NCI-H1105 (cell line): Measurements from ENCODE around the gene LCE1C.

Experiments
- DNase-seq: peaks from one replicate; lab custom pipeline; 2025; lab: John Stamatoyannopoulos, UW

The LCE1C gene, protein sequence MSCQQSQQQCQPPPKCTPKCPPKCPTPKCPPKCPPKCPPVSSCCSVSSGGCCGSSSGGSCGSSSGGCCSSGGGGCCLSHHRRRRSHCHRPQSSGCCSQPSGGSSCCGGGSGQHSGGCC

DNA sequence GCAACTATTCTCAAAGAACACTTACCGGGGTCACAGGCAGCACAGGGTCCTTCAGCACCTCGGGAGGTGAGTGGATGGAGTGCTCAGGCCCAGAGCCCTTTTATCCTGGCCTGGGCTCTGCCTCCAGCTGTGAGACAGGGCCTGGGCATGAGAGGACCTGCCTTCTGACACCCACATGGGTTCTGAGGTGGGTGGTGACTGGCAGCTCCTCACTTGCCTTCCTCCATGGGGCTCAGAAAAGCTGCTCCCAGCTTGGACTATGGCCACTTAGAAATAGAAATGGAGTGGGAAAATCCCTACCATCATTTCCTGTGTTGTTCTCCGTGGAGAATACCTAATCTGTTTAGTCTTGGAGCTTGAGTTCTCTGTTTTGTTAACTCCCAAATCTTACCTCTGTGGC is at the start of gene LCE1C:
LCE1C (minus strand) TSS at position 76 of the 400 bp plus-strand sequence. CDS start 1,173 bp downstream, outside the sequence.
- DNase-seq: no peak

DNA sequence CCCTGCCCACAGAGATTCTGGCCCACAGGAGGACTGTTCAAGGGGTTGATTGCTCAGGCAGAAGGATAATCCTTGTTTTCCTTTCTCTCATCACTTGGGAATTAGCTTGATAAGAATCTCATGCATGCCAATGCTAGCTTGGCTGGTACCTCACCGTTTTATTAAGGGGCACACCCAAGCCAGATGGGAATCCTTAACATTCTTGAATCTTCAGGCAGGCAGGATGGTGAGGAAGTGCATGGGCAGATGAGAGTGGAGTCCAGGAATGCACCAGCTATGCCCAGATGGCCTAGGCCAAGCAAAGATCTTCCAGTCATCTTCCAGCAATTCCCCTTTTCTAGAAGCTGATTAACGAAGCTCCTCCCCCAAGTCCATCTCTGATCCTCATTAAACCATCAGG is 49.2 kb upstream of the LCE1C start:
- no peak for DNase-seq

DNA sequence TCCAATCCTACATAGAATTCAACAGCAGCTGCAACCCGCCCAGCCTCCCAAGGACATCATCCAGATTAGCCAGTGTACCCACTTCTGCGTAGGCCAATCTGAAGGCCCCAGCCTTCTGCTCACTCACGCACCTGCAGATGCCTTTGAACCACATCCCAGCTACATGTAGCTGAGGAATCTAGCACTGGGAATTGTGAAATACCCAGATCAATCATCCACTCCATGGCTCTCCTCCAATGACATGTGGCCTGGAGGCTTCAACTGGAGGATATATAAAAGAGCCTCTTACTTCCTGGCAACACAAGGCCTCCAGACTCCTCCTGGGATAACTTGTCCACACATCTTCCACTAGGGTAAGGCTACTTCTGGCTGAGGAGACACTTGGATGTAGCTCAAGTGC is 36.1 kb upstream of the LCE1C start, which contains the start of gene LCE6A:
LCE6A (plus strand) TSS at position 301 of the 400 bp plus-strand sequence. CDS start 665 bp downstream, outside the sequence.
- no peak for DNase-seq

DNA sequence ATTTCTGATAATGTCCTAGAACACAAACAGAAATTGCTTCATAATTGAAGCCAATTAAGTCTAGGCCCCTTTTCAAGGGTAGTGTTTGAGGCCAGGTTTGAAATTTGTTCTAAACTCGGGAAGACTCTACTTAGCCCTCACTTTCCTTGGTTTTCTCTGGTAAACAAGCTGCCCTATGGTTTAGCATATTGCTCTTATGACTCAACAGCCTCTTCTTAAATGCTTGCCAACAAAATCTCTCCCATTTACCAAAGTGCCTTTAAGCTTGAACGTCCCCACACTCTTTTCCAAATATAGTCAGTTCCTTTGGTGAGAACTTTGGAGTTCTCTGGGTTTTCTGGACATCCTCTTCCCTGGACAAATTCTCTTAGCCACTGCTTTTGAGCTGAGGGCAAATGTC is 30.4 kb upstream of the LCE1C start:
- no peak for DNase-seq

DNA sequence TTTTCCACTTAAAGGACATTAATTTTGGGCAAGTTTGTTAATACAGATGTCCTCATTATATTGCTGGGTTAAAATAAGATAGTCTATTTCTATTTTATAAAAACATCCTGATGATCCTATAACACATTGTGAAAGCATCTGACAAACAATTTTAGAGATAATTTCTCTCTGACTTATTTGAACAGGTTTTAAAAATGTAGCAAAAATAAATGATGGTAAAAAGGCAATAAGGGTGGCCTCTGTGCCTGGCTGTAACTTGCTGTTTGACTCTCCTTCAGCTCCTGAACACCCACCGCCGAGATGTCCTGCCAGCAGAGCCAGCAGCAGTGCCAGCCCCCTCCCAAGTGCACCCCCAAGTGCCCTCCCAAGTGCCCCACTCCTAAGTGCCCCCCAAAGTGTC is 20.7 kb upstream of the LCE1C start, which contains the start of gene LCE1A:
LCE1A (plus strand) TSS at position 301 of the 400 bp plus-strand sequence; CDS start at position 301, 0 bp downstream.
- no peak for DNase-seq

DNA sequence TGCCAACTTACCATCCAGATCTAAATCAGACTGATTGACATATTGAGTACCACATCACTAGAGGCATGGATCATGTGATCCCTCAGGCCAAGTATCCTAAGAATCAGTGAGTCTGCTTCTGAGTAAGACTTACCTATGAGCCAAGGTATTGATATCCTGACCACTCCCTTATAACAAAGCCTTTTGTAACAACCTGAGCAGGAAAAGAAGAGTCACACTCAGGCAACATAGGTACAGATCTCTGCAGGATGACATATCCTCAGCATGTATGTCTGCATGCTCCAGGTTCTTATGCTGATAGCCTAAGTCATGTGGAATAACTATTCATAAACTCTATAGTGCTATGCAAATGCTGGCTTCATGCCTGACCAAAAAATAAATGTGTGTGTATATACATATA is 18.5 kb upstream of the LCE1C start:
- DNase-seq: no peak

DNA sequence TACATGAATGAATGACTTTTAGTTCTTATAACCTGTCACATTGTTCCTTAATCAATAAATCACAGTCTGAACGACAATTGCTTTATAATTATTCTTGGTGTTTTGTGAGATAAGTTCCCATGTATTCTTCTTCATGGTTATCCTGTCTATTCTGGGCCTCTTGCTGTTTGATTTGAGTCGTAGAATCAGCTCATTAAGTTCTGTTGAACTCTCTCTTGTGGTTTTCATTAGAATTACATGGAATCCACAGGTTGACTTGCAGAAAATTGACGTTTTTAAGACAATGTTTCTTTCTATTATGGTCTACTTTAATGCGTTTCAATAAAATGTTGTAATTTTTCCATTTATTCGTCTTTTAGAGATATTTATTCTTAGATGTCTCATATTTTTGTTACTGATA is 16.8 kb upstream of the LCE1C start:
- no peak for DNase-seq

DNA sequence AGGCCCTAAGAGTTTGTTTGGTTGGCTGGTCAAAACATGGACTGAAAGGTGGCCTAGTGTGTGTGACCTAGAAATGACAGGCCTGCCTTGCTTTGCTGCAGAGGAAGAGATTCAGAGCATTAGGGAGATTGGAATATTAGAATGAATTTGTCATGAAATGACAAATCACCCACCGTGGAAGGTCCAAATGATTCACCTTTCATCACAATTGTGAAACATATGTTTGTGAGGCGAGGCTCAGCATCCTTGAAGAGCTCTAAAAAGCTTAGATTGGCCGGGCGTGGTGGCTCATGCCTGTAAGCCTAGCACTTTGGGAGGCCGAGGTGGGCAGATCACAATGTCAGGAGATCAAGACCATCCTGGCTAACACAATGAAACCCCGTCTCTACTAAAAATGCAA is 10.9 kb upstream of the LCE1C start:
- DNase-seq: no peak

DNA sequence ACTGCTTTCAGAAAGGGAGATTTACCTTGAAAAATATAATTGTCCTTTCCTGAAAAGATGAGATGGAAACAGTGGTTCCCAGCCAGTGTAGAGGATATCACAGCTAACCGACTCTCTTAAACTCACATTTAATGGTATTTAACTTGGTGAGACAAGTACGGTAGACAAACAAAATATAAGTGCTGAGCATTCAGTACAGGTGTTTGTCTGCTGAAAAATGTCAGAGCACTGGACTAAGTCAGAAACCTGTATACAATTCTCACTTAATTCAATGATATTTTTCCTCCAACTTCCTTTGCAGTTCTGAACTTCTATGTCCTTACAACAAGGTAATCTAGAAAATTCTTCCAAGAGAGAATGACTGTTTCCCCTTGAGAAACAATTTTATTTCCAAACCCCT is 5.2 kb upstream of the LCE1C start, which contains the start of gene LCE1B:
LCE1B (plus strand) TSS at position 301 of the 400 bp plus-strand sequence. CDS start 476 bp downstream, outside the sequence.
- no peak for DNase-seq

DNA sequence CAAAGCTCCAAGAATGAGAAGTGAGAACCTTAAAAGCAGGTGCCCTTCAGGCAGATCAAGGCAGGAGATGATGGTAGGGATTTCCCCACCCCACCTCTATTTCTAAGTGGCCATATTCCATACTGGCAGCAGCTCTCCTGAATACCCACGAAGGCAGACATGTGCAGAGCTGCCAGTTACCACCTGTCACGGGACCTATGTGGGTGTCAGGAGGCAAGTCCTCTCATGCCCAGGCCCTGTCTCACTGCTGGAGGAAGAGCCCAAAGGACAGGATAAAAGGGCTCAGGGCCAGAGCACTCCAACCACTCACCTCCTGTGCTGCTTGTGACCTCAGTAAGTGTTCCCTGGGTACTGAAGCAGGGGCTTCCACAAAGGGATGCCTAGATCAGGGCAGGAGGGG is 4.6 kb upstream of the LCE1C start:
- no peak for DNase-seq

DNA sequence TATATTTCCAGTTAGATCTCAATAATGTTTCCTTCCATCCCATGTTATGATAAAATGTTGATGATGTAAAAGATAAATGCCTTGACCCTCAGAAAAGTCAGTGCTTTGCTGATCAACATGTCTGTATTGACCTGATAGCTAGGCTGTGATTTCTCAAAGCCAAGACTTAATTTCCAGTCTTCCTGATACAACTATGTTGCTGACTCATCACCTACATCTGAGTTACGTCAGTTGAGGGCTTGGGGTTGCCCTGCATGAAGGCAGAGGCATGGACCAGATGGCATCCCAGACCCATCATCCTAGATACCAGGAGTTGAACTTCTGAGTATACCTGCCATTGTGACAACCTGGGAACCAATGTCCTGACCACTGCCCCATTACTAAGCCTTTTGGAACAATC is 5.1 kb downstream of the LCE1C start:
- no peak for DNase-seq

DNA sequence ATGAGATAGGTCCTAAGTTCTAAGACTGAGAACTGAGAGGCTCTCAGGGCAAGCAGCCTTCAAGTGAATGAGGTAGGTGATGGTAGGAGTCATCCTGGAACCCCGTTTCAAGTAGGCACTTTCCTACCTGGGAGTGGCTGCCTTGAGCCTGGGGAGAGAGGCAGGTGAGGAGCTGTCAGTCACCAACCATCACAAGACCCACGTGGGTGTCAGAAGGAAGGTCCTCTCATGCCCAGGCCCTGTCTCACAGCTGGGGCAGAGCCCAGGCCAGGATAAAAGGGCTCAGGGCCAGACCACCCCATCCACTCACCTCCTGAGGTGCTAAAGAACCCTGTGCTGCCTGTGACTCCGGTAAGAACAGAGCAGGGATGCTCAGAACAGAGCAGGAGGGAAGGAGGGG is 10.0 kb downstream of the LCE1C start, which contains the start of gene LCE1D:
LCE1D (plus strand) TSS at position 301 of the 400 bp plus-strand sequence. CDS start 1,074 bp downstream, outside the sequence.
- no peak for DNase-seq

DNA sequence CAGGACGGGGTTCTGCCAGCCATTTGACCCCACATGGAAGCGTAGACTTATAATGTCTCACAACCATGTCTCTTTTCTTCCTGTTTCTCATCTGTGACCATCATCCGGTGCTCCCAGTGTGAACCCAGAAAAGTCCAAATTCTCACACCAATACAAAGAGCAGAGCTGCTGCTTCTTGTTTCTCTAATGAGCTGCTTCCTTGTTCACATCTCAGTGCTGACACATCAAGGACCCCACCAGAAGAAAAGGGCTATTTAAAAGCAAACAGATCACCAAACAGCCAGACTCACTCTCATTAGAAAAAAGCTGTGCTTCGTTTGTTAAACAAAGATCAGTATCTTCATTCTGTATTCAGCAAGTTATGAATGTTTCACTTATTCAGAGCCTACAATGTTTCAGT is 10.8 kb downstream of the LCE1C start:
- no peak for DNase-seq

DNA sequence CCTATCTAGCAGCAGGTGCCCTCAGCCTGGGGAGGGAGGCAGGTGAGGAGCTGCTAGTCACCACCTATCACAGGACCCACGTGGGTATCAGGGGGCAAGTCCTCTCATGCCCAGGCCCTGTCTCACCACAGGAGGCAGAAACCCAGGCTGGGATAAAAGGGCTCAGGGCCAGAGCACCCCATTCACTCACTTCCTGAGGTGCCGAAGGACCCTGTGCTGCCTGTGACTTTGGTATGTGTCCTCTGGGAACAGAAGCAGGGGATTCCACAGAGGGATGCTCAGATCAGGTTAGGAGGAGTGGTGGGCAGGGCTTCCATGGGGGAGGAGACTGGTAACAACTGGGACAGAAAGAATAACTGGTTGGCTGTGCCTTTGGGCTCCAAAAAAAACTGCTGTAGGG is 20.4 kb downstream of the LCE1C start, which contains the start of gene LCE1E:
LCE1E (plus strand) TSS at position 181 of the 400 bp plus-strand sequence. CDS start 1,043 bp downstream, outside the sequence.
- peak; percentile 39 for DNase-seq

DNA sequence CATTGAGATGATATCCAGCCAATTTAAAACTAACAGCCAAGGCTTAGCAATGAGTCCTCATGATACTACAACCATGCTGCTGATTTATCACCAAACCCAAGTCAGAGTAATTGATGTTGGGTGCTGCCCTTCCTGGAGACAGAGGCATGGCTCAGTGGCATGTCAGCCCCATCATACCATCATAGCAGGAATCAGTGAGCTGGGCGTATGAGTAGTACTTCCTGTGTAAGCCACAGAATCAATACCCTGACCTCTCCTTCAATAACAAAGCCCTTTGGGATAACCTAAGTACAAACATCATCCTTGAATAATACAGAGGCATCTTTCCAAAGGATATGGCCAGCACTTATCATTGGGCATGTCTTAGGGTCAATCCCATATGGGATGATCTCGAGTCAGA is 23.4 kb downstream of the LCE1C start:
- no peak for DNase-seq

DNA sequence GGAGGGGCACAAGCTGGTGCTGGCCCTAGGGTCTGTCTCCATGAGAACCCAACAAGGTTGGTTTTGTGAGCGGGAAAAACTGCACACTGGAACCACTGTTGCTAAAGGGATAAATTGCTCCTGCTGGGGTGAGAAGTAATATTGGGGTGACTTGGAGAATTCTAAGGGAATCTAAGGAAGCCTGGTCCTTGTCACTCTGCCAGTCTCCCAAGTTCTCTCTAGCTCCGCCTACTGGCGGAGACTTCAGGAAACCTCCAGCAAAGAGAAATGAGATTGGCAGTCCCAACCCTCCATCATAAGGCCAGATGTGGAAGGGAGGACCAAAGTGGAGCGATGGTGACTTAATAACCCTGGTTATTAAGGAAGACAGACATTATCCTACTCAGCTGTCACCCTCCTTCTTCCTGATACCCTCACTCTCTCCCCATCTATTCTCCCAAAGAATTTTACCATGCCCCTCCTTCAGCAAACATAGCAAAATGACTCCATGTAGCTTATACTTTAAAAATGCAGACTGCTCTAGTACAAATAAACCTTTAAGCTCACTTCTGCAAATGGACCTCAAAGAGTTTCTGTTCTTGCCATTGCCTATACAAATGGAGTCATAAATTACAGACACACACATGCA is 28.8 kb downstream of the LCE1C start:
- no peak for DNase-seq

DNA sequence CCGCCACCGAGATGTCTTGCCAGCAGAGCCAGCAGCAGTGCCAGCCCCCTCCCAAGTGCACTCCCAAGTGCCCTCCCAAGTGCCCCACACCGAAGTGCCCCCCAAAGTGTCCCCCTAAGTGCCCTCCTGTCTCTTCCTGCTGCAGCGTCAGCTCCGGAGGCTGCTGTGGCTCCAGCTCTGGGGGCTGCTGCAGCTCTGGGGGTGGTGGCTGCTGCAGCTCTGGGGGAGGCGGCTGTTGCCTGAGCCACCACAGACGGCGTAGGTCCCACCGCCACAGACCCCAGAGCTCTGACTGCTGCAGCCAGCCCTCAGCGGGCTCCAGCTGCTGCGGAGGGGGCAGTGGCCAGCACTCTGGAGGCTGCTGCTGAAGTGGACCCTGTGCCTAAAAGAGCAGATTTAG is 30.1 kb downstream of the LCE1C start:
- no peak for DNase-seq

DNA sequence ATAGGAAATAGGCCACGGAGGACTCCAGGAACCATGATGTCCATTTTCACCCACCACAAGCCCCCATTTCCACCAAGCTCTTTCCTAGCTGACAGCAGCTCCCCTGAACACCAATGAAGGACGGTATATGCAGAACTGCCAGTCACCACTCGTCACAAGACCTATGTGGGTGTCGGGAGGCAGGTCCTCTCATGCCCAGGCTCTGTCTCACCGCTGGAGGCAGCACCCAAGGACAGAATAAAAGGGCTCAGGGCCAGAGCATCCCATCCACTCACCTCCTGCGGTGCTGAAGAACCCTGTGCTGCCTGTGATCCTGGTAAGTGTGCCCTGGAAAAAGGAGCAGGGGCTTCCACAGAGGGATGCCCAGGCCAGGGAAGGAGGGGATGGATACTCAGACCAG is 31.6 kb downstream of the LCE1C start, which contains the start of gene LCE1F:
LCE1F (plus strand) TSS at position 266 of the 400 bp plus-strand sequence. CDS start 1,232 bp downstream, outside the sequence.
- DNase-seq: no peak

DNA sequence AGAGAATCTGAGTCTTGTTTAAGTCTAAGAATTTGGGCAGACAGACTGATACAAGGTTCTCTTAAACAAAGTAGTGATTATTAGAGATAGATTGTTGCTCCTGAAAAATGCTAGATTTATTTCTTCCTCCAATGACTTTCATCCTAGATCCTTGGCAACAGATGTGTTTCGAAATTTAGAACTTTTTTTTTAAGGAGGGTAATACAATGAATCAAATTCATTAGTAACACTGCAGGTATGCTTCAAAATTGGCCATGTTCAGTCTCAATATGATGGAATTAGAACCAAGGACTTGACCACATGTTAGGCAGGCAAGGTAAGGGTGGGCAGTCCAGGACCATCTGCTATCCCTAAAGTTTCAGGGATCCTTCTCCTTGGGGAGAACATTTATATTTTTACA is 36.0 kb downstream of the LCE1C start:
- DNase-seq: no peak

DNA sequence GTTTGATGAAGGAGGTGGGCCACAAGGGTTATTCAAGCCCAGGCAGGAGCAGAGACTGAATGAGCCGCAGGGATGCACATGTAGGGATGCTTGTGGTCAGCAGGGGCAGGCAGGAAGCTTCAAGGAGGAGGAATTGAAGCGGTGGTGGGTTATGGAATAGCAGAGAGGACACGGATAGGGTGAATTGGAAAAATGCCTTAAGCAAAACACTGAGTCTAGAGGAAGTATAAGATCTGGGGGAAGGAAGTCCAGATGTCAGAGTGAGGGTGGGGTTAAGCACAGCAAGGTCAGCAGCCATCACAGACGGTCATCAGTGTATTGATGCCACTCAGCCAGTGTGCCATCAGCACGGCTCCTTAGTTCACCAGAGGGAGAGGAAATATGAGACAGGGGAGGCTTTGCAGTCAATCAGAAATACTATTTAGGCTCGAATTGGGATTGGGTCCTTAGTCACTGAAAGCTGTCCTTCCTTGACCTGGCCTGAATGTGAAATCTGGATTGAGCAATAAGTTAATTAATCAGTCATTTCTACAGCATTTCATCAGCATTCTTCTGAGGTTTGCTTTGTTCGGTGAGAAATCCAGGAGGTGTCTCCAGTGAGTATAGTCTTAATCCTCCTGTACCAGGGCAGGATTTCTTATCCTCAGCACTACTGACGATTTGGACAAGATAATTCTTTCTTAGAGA is 37.5 kb downstream of the LCE1C start:
- no peak for DNase-seq

DNA sequence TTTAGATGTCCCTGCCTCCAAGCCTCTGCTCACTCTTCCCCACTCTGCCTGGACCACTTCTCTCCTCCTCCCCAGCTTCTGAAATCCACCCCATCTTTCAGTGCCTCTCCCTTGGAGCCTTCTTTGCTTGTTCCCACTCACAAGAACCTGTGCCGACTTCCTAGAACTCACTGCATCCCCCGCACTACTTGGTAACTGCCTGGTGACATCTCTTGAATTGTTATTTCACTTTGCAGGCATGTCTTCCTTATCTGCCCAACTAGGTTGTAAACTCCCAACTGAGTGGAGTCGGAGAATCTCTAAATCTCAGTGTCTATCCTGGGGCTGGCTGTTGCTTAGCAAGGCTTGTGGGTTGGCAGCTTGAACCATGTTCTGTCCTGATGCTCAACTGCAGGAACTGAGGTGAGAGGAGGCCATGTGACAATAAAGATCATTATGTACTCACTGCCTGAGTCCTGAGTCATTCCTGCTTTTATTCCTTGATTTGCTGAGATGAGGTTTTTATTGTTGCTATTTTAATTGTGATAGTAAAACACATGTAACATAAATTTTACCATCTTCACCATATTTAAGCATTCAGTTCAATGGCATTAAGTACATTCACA is 44.7 kb downstream of the LCE1C start:
- no peak for DNase-seq

DNA sequence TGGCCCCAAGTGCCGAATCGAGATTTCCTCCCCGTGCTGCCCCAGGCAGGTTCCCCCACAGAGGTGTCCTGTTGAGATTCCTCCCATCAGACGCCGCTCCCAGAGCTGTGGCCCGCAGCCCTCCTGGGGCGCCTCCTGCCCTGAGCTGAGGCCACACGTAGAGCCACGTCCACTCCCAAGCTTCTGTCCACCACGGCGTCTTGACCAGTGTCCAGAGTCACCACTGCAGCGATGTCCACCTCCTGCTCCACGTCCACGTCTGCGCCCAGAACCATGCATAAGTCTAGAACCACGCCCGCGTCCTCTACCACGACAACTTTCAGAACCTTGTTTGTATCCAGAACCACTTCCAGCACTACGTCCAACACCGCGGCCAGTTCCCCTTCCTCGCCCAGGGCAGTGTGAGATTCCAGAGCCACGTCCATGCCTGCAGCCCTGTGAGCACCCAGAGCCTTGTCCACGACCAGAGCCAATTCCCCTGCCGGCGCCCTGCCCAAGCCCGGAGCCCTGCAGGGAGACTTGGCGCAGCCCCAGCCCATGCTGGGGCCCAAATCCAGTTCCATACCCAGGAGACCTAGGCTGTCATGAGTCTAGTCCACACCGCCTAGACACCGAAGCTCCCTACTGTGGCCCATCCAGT is 45.8 kb downstream of the LCE1C start:
- no peak for DNase-seq
